HG03565 (cell line): Measurements from ENCODE around the gene NADK.
"Not testable (repeated sequence)": the region's sequence is repeated elsewhere in the genome, so short reads cannot be mapped to it uniquely, and the experiment has no call there.

ENCODE experiments used
- ATAC-seq: cut with Tn5 transposase; IDR thresholded peaks from one replicate; pipeline ENCODE4 v1.9.1; 2021; ENCODE audit warnings: mild to moderate bottlenecking, moderate library complexity; ENCODE audit not compliant: unreplicated experiment

Gene NADK

DNA sequence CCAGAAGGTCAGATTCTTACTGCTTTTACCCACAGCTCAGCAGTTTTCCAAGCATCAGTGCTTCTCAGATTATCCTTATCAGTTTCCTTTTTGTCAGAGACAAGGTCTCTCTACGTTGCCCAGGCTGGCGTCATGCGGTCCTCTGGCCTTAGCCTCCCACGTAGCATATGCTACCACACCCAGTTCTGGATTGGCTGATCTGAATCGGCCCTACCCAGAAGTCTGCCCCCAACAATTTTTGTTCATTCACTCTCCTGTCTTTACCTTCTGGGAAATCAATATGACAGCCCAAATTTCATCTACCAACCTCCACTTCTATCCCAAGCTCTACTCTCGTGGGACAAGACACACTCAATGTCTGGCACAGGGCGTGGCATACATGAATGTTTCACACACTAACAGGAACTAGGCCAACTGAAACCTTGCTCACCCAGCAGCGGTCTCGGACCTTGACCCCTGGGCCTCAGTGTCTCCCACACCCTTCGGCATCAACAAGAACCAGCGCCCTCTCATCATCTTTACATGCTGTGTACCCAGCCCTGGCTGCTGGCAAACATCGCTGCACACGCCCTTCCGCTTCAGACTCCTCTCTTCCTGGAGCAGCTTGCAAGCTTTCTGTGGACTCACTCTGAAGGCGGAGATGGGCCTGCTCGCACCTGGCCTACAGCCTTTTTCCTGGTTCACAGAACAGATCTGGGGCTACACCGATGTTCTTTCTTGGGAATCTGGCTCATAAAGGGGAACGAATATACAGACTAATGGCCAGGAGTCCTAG, 63.0 kb downstream of the NADK start:
- not testable (repeated sequence) for ATAC-seq

DNA sequence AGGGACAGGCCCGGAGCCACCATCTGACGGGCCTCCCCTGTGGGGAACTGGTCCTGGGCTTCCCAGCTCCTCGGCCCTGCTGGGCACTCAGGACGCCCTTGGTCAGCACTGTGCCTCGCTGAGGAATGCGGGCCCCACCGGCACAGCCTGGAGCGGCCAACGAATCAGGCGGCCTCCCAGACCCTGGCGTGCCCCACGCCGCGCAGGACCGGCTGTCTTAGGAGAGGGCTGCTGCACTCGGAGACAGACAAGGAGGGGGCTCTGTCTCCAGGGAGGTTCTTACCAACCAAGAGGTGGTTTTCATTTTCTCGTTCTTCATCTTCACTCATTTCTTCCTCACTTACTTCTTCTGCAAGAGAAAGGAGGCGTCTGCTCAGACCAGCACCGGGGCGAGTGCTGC, 70.4 kb downstream of the NADK start:
- ATAC-seq, result not testable (repeated sequence)

DNA sequence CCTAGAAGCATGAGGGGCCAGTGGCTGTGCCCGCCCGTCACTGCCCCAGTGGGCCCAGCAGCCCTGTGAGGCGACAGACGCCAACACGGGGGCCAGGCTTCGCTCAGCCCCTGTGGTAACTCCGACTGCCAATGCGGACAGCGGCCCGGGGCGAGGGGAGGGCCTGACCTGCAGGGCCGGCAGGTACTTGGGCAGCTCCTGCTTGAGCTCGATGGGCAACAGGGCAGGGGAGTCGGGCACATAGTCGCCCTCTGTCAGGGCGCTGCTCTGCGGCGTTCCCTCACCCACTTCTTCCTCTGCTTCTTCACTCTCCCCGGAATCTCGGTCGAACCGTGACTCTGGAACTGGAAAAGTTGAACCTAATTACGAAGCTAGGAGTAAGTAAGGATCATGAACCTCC, 71.0 kb downstream of the NADK start:
- ATAC-seq, result not testable (repeated sequence)

DNA sequence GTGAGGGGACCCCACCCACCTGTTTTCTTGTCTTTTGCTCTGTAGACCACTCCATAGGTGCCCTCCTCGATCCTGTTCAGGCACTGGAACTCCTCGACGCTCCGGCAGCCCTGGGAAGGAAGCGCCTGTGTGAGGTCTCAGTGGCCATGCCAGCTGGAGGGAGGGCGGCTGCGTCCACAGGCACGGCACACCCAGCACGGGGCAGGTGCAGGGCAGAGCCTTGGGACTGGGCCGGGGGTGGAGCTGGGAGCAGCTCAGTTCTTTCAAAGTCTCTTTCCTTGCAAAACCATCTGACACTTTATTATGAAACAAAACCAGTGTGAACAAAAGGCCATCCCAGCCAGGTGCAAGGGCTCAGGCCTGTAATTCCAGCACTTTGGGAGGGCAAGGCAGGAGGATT, 72.6 kb downstream of the NADK start:
- ATAC-seq, result not testable (repeated sequence)

DNA sequence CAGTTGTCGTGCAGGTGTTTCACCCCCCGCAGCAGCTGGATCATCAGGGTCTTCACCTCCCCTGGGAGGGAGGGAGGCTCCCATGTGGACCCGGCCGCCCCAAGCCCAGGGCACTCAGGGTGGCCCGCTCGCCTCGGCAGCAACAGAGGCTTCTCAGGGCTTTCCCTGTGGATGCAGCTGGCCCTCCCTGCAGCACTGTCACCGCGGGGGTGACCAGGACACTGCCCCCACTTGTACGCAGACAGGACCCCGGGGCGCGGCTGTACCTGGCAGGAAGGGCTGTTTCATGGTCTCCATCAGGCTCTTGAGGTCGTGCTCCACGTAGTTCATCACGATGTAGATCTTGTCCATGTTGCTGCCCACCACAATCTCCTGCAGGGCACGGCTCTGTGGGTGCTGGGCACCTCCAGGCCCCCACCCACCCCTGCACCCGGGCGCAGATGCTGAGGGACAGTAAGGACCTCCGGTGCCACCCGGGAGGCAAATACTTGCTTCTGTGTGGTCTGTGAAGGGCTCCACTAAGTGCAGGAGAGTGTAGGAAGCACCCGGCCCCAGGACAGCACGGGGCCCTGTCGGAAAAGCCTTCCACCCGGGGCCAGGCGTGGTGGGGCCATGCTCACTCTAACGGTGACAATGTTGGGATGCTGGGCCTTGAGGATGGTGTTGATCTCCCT, 73.8 kb downstream of the NADK start:
- ATAC-seq, result not testable (repeated sequence)

DNA sequence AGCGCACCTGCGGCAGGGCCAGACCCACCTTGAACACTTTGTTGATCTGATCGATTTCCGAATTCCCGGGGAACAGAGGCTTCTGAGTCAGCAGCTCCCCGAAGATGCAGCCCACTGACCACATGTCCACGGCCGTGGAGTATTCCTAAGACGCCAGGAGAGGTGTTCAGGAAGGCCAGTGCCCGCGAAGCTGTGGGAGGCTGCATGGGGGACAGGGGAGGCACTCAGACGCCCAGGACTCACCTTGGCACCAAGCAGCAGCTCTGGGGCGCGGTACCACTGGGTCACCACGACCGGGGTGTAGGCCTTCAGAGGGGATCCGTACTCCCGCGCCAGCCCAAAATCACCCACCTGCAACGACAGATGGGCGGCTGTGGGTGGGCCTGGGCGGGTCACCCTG, 74.5 kb downstream of the NADK start:
- ATAC-seq, result no peak

DNA sequence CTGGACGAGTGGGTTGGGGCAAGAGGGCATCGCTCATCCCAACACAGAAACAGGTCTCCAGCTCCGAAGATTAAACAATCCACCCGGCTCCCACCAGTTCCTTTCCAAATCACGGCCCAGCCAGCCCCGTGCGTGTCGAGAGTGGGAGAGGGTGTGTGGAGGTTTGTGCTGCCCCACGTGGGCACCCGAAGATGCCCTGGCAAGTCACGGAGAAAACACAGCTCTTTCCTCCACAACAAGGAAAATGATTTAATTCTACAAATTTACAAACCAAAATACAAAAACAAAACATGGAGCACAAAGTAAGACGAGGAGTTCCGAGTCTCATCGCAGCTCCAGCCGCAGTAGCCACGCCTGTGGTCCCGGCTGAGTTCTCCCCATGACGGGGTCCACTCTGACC, 75.8 kb downstream of the NADK start:
- not testable (repeated sequence) for ATAC-seq
